Mucosa of stomach (tissue), 1 donor: ENCODE data around the gene SRSF10.
"Not testable (repeated sequence)": the region's sequence is repeated elsewhere in the genome, so short reads cannot be mapped to it uniquely, and the experiment has no call there.

ENCODE experiments used
- H3K27me3 ChIP-seq: one replicate; pipeline ENCODE4 v1.7.0; 2013; ENCODE audit warnings: mild to moderate bottlenecking, low read length; ENCODE audit not compliant: control insufficient read depth, insufficient read depth
- H3K36me3 ChIP-seq: one replicate; pipeline ENCODE4 v1.7.0; 2013; ENCODE audit warnings: low read length; ENCODE audit not compliant: control insufficient read depth, insufficient read depth
- H3K4me1 ChIP-seq: one replicate; pipeline ENCODE4 v1.7.0; 2013; ENCODE audit warnings: mild to moderate bottlenecking, low read length; ENCODE audit not compliant: control insufficient read depth, insufficient read depth
- H3K4me3 ChIP-seq: one replicate; pipeline ENCODE4 v1.7.0; 2013; ENCODE audit warnings: low read length
- H3K9ac ChIP-seq: one replicate; pipeline ENCODE4 v1.7.0; 2013; ENCODE audit warnings: mild to moderate bottlenecking, low read length, moderate library complexity
- H3K9me3 ChIP-seq: one replicate; pipeline ENCODE4 v1.7.0; 2013; ENCODE audit warnings: mild to moderate bottlenecking, low read length, moderate library complexity; ENCODE audit not compliant: control insufficient read depth
- donor health status: Pancreatic carcinoma.

SRSF10 gene

DNA sequence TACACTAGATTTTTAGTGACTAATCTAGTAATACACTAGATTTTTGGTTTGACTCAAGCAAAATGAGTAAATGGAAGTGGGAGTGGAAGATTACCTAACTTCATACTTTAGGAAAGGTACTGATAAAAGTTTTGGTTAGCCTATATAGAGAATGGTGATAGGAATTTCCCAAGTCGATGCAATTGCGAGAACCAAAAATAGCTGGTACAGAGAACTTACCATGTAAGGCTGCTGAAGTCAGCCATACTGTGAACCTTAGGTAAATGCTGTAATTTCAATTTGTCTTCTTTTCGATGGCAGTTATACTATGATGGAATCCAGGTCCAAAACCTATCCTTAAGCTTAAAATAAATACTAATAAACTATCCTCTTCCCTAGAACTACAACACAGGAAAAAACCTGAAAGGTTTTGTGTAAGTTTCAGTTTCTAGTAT is 15.9 kb downstream of the SRSF10 start:
- peaks cover 3% of the 10 kb centered on the region for H3K36me3 ChIP-seq
- H3K9me3 ChIP-seq = no peaks in the 10 kb centered on the region
- peaks cover 9% of the 10 kb centered on the region for H3K4me1 ChIP-seq
- no peak overlapping the region for H3K9ac ChIP-seq
- H3K27me3 ChIP-seq = no peaks in the 10 kb centered on the region
- H3K4me3 ChIP-seq = no peak overlapping the region

DNA sequence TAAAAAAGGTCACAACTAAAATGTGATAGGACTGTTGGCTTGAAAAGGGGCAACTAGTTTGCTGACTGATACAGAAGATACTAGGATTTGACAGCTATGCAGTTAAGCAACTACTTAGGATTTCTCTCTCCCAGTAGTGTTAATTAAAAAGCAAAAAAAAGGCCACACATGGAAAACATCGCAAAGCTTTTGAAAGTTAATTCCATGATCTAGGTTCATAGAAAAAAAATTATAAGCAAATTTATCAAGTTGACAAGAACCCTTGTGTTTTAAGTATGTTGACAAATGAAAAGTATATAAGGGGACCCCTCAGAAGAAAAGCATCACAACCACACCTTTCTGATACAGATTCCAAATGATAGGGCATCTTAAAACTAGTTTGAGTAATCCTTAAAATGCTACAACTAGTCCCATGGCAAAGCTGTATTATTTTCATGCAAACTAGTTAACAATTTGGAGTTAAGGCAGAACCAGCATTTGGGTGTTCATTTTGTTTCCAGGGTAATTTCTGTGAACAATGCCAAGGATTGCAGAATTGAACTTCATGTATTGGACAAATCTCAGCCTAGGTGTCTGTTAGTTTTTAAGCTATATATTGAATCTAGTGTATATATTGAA is 16.4 kb downstream of the SRSF10 start:
- Histone ChIP-seq H3K9me3 (no peaks in the 10 kb centered on the region), H3K4me1 (peaks cover 9% of the 10 kb centered on the region), H3K36me3 (peaks cover 3% of the 10 kb centered on the region), H3K27me3 (no peaks in the 10 kb centered on the region), H3K4me3 (no peak overlapping the region), H3K9ac (no peak overlapping the region)

DNA sequence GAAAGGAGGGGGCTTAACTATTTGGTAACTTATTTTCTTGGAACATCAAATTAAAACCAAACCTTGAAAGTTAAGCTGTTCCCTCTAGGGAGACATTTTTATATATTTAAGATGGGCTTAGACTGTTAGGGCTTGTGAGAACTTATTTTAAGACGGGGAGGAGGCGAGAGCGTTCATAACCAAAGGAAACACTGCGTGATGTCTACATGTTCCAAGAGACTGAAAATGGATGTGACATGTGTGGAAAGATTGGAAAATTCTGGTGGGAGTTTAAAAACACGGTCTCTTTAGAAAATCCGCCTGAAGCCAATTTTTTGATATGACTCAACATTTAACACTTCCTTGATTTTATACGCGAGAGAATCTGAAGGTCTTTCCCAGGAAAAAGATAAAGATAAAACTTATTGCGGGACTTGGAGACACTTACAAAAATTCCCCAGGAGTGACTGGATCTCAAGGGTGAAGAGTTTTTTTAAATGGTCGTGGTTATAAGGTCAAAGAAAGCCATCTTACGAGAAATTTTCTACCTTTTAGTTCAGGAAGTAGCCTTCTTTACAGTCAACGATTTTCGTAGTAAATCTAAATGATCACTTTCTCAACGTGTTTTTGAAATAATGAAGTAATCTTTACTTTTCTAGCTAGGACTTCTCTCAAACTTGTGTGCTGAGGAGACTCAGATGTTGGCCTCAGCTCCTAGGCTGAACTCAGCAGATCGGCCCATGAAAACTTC is 19.7 kb downstream of the SRSF10 start:
- Histone ChIP-seq H3K36me3 (peaks cover 3% of the 10 kb centered on the region), H3K9ac (peak overlapping the region; percentile 100), H3K4me1 (peaks cover 23% of the 10 kb centered on the region), H3K4me3 (peak overlapping the region; percentile 100), H3K27me3 (no peaks in the 10 kb centered on the region), H3K9me3 (no peaks in the 10 kb centered on the region)

GRCh38 chr1:23959461-23960290 is 20.5 kb downstream of the SRSF10 start, which contains the start of gene PNRC2:
PNRC2 (plus strand) TSS chr1:23959828; CDS start chr1:23961458, 1,630 bp downstream.
- Histone ChIP-seq H3K27me3 (no peaks in the 10 kb centered on the region), H3K9me3 (no peaks in the 10 kb centered on the region), H3K36me3 (peaks cover 3% of the 10 kb centered on the region), H3K4me1 (peaks cover 31% of the 10 kb centered on the region), H3K4me3 (peak within 1 kb of the TSS; percentile 100), H3K9ac (peak within 1 kb of the TSS; percentile 100)

DNA sequence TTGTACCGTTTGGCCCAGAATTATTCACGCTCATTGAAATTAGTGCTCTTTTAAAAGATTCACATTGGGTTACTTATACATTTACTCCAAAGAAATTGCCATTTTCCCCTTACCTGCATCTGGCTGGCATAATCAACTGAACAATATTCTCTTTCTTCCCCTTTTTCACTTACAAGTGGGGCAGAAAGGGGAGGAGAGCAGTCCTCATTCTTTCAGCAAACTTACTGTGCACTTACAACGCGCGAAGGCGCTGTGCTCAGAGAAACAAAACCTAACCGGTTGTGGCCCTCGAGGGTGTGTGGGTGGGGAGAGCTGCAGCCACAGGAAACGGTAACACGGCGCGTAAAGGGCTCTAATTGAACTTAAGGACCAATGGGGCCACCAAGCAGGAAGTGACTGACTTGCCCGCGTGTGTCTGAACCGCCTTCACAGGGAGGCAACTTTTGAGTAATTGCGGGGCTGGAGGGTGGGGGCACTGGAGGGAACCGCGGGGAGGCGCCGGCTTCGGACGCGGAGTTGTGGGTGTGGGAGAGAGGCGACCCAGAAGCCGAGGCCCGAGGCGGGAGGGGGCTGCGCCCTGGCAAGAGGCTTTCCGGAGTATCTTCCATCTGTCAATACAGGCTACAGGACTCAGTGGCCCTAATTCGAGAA is 21.2 kb downstream of the SRSF10 start:
- H3K9ac ChIP-seq = peak overlapping the region; percentile 100
- no peaks in the 10 kb centered on the region for H3K9me3 ChIP-seq
- H3K27me3 ChIP-seq = no peaks in the 10 kb centered on the region
- H3K4me3 ChIP-seq = peak overlapping the region; percentile 100
- H3K36me3 ChIP-seq = peaks cover 3% of the 10 kb centered on the region
- H3K4me1 ChIP-seq = peaks cover 27% of the 10 kb centered on the region

- H3K27me3 ChIP-seq, H3K36me3 ChIP-seq, H3K9me3 ChIP-seq: not testable (repeated sequence)
- Histone ChIP-seq H3K9ac (peak overlapping the region; percentile 100), H3K4me3 (peak overlapping the region; percentile 100), H3K4me1 (peaks cover 24% of the 10 kb centered on the region)
These were observed 21.9 kb downstream of the SRSF10 start for GRCh38 chr1:23958040-23958809.

GRCh38 chr1:23957096-23957495 is 23.0 kb downstream of the SRSF10 start:
- H3K36me3 ChIP-seq = peaks cover 3% of the 10 kb centered on the region
- no peak overlapping the region for H3K4me3 ChIP-seq
- peaks cover 24% of the 10 kb centered on the region for H3K4me1 ChIP-seq
- no peaks in the 10 kb centered on the region for H3K9me3 ChIP-seq
- H3K27me3 ChIP-seq = no peaks in the 10 kb centered on the region
- H3K9ac ChIP-seq = no peak overlapping the region

GRCh38 chr1:23953020-23953419 is 27.1 kb downstream of the SRSF10 start:
- Histone ChIP-seq H3K4me1 (peaks cover 27% of the 10 kb centered on the region), H3K27me3 (no peaks in the 10 kb centered on the region), H3K9ac (no peak overlapping the region), H3K4me3 (no peak overlapping the region), H3K36me3 (no peaks in the 10 kb centered on the region), H3K9me3 (no peaks in the 10 kb centered on the region)

DNA sequence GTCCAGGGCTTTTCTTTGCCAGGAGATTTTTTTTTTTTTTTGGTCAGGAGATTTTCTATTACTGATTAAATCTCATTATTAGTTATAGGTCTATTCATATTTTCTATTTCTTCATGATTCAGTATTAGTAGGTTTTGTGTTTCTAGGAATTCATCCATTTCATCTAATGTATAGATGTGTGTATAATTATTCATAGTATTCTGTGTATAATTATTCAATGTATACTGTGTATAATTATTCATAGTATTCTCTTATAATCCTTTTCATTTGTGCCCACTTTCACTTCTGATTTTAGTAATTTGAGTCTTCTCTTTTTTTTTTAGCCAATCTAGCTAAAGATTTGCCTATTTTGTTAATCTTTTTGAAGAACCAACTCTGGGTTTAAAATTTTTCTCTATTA is 32.8 kb downstream of the SRSF10 start:
- H3K4me1 ChIP-seq = peaks cover 6% of the 10 kb centered on the region
- H3K4me3 ChIP-seq = no peak overlapping the region
- H3K9me3 ChIP-seq = no peaks in the 10 kb centered on the region
- no peaks in the 10 kb centered on the region for H3K36me3 ChIP-seq
- H3K27me3 ChIP-seq = no peaks in the 10 kb centered on the region
- no peak overlapping the region for H3K9ac ChIP-seq

DNA sequence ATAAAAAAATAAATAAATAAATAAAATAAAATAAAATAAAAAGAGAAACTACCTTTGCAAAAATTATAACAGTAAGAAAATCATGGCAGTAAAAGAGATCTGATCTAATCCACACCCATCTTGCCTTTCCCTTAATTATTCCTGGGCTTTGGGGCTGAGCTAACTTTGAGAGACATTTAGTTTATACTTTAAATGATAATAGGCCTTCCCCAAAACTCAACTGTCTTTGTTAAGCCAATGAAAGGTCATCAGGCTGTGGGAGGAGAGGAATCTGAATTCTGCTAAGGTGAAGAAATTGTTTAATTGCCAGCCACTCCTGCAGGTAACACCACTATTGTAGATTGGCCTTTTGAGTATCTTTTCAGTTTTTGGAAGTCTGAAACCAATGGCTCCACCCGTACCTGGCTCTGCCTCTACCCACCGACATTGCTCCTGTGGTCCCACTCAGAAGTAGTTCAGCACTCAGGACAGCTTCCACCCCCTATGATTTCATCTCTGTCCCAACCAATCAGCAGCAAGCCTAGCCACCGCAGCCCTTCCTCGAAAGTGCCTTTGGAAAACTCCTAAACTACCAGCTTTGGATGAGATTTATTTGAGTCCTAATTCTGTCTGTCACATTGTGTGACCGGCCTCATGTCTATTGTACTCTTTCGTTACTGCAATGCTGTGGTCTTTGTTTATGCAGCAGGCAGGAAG is 43.5 kb downstream of the SRSF10 start:
- no peak overlapping the region for H3K4me3 ChIP-seq

DNA sequence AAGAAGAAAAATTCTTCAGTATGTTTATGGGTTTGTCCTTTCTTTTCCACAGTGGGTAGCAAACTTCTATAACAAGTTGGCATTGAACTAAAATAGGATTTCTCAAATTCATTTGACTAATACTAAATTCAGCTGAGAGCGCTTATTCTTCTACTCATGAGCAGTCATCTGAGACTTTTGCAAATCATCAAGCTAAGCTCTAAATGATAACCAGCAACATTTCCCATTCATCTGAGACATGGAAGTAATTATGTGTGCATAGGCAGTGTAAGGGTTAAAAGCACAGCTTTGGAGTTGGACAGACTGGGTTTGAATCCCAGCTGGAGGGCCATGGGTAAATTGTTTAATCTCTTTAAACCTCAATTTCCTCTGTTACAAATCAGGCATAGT is 48.6 kb downstream of the SRSF10 start:
- Histone ChIP-seq H3K27me3 (no peaks in the 10 kb centered on the region), H3K9me3 (no peaks in the 10 kb centered on the region), H3K4me3 (no peak overlapping the region), H3K9ac (no peak overlapping the region), H3K4me1 (no peaks in the 10 kb centered on the region), H3K36me3 (no peaks in the 10 kb centered on the region)

More for the DNA sequence above, 43.5 kb downstream of the SRSF10 start:
- H3K9ac ChIP-seq = no peak overlapping the region
- H3K27me3 ChIP-seq = no peaks in the 10 kb centered on the region
- no peaks in the 10 kb centered on the region for H3K4me1 ChIP-seq
- H3K9me3 ChIP-seq = no peaks in the 10 kb centered on the region
- H3K36me3 ChIP-seq = no peaks in the 10 kb centered on the region
